Nucleus accumbens (tissue), 56 donors: Measurements from ENCODE around the gene WDFY1.

ENCODE experiments used
- DNase-seq, 56 donors: peaks; one replicate each; lab custom pipeline; 2025; lab: John Stamatoyannopoulos, UW

WDFY1 gene

GRCh38 chr2:223826995-223827394, 118.1 kb downstream of the WDFY1 start:
- DNase-seq, result no peak
